Smooth muscle cell (in vitro differentiated cells): ENCODE results near the gene CDK5. TPM values are rescaled to one million over a fixed set of nuclear protein-coding genes. Genes with fewer than 3 reads are reported as not detected.
A peak's percentile ranks its signal among the peaks of the same experiment; 100 is the strongest.

Source experiments
- DNase-seq: peaks from one replicate; lab custom pipeline; 2025; ENCODE audit not compliant: unreplicated experiment; lab: John Stamatoyannopoulos, UW
- H2AFZ ChIP-seq: fragments of 200-600 bp; sonication (generic); 2 replicates; pipeline ENCODE4 v1.6.0; 2016; ENCODE audit warnings: antibody characterized with exemption, low read depth, mild to moderate bottlenecking
- H3F3A ChIP-seq: fragments of 200-600 bp; sonication (generic); 2 replicates; pipeline ENCODE4 v1.6.0; 2017; ENCODE audit warnings: antibody characterized with exemption, low read depth
- H3K27ac ChIP-seq: fragments of 200-600 bp; sonication (generic); 2 replicates; pipeline ENCODE4 v1.5.1; 2016; ENCODE audit warnings: low read depth, mild to moderate bottlenecking
- H3K27me3 ChIP-seq: fragments of 200-600 bp; sonication (generic); 2 replicates; pipeline ENCODE4 v1.6.1; 2016; ENCODE audit warnings: low read depth, mild to moderate bottlenecking
- H3K36me3 ChIP-seq: fragments of 200-600 bp; sonication (generic); 2 replicates; pipeline ENCODE4 v1.5.1; 2016; ENCODE audit warnings: low read depth
- H3K4me1 ChIP-seq: fragments of 200-600 bp; sonication (generic); 2 replicates; pipeline ENCODE4 v1.5.1; 2016; ENCODE audit warnings: low read depth
- H3K4me2 ChIP-seq: fragments of 200-600 bp; sonication (generic); 2 replicates; pipeline ENCODE4 v1.6.0; 2016; ENCODE audit warnings: mild to moderate bottlenecking
- H3K4me3 ChIP-seq: fragments of 200-600 bp; sonication (generic); 2 replicates; pipeline ENCODE4 v1.5.1; 2016; ENCODE audit warnings: mild to moderate bottlenecking
- H3K79me2 ChIP-seq: fragments of 200-600 bp; sonication (generic); 2 replicates; pipeline ENCODE4 v1.6.0; 2016; ENCODE audit warnings: low read depth, mild to moderate bottlenecking
- H3K9ac ChIP-seq: fragments of 200-600 bp; sonication (generic); 2 replicates; pipeline ENCODE4 v1.6.0; 2016; ENCODE audit warnings: low read depth
- H3K9me3 ChIP-seq: fragments of 200-600 bp; sonication (generic); replicated peaks from 2 replicates; pipeline ENCODE4 v1.5.1; 2016; ENCODE audit warnings: low read depth
- H4K20me1 ChIP-seq: fragments of 200-600 bp; sonication (generic); 2 replicates; pipeline ENCODE4 v1.6.0; 2016; ENCODE audit warnings: low read depth
- CTCF ChIP-seq: fragments of 200-600 bp; sonication (generic); IDR thresholded peaks from 2 replicates; pipeline ENCODE4 v1.5.1; 2017; ENCODE audit warnings: borderline replicate concordance, mild to moderate bottlenecking, antibody characterized with exemption; ENCODE audit not compliant: insufficient read depth, poor library complexity, severe bottlenecking
- WGBS: methylation state at CpG from one replicate; pipeline ENCODE4 v1.1.7; 2016; ENCODE audit warnings: low lambda C conversion rate; 5-methylcytosine and 5-hydroxymethylcytosine counted together
- polyA plus RNA-seq: library from polyadenylated mRNA; unstranded; fragments of >200 nt; fragmentation: Nextera tagmentation; extraction: Ambion mirVana; gene quantifications from 2 replicates; pipeline ENCODE4 v1.2.1, GENCODE V29; 2016
- total RNA-seq: library from RNA; depleted of rRNA; stranded (reverse); fragments of >200 nt; gene quantifications from 2 replicates; pipeline ENCODE4 v1.2.3, GENCODE V29; 2014

The CDK5 gene
- total and polyA plus RNA-seq, 2 experiments from 2014 or later, result 22.1 to 36.4 TPM

- Histone ChIP-seq H4K20me1 (no peaks in the 10 kb centered on the region), H2AFZ (no peak overlapping the region), H3K4me3 (no peak overlapping the region), H3K4me1 (peaks cover 21% of the 10 kb centered on the region), H3K79me2 (no peaks in the 10 kb centered on the region), H3K4me2 (no peak overlapping the region), H3K36me3 (no peaks in the 10 kb centered on the region), H3F3A (peaks cover 6% of the 10 kb centered on the region), H3K9me3 (no peaks in the 10 kb centered on the region), H3K27me3 (no peaks in the 10 kb centered on the region), H3K9ac (no peak overlapping the region), H3K27ac (no peak overlapping the region)
- 96% methylated on average over 8 of the region's 8 CpGs for WGBS
- no peak for TF ChIP-seq CTCF
- no peak for DNase-seq
These were observed 42.7 kb downstream of the CDK5 start for GRCh38 chr7:151014950-151015349.

DNA sequence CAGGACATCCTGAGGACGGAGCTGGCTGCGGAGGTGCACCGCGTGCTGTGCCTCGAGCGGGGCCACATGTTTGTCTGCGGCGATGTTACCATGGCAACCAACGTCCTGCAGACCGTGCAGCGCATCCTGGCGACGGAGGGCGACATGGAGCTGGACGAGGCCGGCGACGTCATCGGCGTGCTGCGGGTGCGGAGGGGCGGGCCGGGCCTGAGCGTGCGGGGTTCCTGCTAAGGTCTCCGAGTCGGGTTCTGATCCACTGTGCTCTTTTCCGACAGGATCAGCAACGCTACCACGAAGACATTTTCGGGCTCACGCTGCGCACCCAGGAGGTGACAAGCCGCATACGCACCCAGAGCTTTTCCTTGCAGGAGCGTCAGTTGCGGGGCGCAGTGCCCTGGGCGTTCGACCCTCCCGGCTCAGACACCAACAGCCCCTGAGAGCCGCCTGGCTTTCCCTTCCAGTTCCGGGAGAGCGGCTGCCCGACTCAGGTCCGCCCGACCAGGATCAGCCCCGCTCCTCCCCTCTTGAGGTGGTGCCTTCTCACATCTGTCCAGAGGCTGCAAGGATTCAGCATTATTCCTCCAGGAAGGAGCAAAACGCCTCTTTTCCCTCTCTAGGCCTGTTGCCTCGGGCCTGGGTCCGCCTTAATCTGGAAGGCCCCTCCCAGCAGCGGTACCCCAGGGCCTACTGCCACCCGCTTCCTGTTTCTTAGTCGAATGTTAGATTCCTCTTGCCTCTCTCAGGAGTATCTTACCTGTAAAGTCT lies 43.8 kb downstream of the CDK5 start:
- Histone ChIP-seq H3K4me1 (peaks cover 23% of the 10 kb centered on the region), H3K36me3 (no peaks in the 10 kb centered on the region), H3K9ac (peak overlapping the region; percentile 60), H3K4me3 (peak overlapping the region; percentile 38), H3F3A (peaks cover 6% of the 10 kb centered on the region), H3K4me2 (peak overlapping the region; percentile 76), H2AFZ (no peak overlapping the region), H3K27ac (no peak overlapping the region), H3K79me2 (no peaks in the 10 kb centered on the region), H3K9me3 (no peaks in the 10 kb centered on the region), H4K20me1 (no peaks in the 10 kb centered on the region), H3K27me3 (no peaks in the 10 kb centered on the region)
- TF ChIP-seq CTCF, result no peak
- 54% methylated on average over 37 of the region's 55 CpGs for WGBS
- DNase-seq, result peak; percentile 23

GRCh38 chr7:151013356-151013732 lies 44.4 kb downstream of the CDK5 start:
- Histone ChIP-seq H3F3A (peaks cover 6% of the 10 kb centered on the region), H3K4me1 (peaks cover 22% of the 10 kb centered on the region), H3K4me3 (peak overlapping the region; percentile 38), H3K9me3 (no peaks in the 10 kb centered on the region), H3K27ac (peak overlapping the region; percentile 4), H2AFZ (no peak overlapping the region), H3K4me2 (peak overlapping the region; percentile 76), H4K20me1 (no peaks in the 10 kb centered on the region), H3K27me3 (no peaks in the 10 kb centered on the region), H3K79me2 (no peaks in the 10 kb centered on the region), H3K9ac (no peak overlapping the region), H3K36me3 (no peaks in the 10 kb centered on the region)
- DNase-seq, result no peak
- WGBS, result 31% methylated on average over 18 of the region's 26 CpGs
- no peak for TF ChIP-seq CTCF

DNA sequence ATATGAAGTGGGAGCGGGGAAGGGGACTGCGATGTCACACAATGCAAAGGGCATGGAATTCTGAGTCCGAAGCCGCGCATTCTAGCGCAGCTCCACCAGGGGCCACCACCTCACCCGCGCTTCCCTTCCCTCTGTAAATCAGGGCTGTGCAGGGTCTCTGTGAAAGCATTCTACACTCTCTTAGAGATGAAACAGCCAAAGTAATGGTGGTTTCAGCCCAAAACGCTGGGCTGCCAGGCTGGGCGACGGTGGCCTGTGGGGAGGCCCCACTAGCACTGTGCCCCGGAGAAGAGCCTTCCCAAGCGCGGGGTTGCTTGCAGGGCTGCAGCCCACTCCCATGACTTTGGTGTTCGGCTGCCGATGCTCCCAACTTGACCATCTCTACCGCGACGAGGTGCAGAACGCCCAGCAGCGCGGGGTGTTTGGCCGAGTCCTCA lies 44.8 kb downstream of the CDK5 start:
- Histone ChIP-seq H4K20me1 (no peaks in the 10 kb centered on the region), H3K27me3 (no peaks in the 10 kb centered on the region), H3K4me2 (peak overlapping the region; percentile 76), H3K27ac (peak overlapping the region; percentile 4), H3F3A (peaks cover 6% of the 10 kb centered on the region), H2AFZ (no peak overlapping the region), H3K79me2 (no peaks in the 10 kb centered on the region), H3K4me3 (peak overlapping the region; percentile 16), H3K9me3 (no peaks in the 10 kb centered on the region), H3K36me3 (no peaks in the 10 kb centered on the region), H3K4me1 (peaks cover 24% of the 10 kb centered on the region), H3K9ac (no peak overlapping the region)
- WGBS, result 42% methylated on average over 23 of the region's 23 CpGs
- peak; percentile 45 for TF ChIP-seq CTCF
- no peak for DNase-seq
